ENCODE results near the gene FOXRED1. TPM values are rescaled to one million over a fixed set of nuclear protein-coding genes. Genes with fewer than 3 reads are reported as not detected.

FOXRED1 gene
- total and polyA plus RNA-seq, 2 of the 13 experiments (the other 11 are each of a cell fraction or from before 2014, with no cell fraction given): 29.6 to 42.9 TPM

DNA sequence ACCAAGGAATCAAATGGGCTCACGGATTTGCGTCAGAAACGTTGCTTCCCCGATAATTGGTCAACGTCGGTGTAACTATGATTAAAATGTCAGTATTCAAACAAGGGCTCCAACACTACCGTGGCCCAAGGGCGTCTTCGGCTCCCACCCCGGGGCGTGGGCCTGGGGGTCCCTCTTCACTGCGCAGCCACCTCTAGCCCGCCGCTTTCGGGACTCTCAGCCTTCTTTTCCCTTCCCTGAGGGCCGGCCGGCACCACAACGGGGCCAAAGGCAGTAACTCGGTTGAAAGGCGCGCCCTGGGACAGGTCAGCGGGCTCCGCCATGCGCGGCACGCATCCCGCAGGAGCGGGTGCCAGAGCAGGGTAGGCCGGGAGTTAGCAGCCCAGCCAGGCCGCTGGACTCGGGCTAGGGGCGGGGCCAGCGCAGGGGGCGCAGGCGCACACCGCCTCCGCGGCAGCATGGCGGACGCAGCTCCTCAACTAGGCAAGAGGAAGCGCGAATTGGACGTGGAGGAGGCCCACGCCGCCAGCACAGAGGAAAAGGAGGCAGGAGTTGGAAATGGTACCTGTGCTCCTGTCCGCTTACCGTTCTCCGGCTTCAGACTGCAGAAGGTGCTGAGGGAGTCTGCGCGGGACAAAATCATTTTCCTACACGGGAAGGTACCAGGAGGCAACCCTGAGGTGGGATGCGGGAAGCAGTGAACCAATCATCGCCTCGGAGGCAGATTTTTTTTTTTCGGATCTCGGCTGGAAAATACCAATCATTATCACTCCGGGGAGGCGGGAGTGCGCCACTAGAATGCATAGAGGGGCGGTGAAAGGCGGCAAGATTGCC, 34.9 kb downstream of the FOXRED1 start, which contains the start of gene DCPS (continued):
- no peak for TF ChIP-seq MAF1 (CRISPR knock-in tag; IDR thresholded peaks at IDR 0.05; ENCODE audit: borderline replicate concordance)
- TF ChIP-seq NR2F6 (IDR thresholded peaks at IDR 0.05): no peak
- TF ChIP-seq NR2F6 (CRISPR knock-in tag; IDR thresholded peaks at IDR 0.05): peak; percentile 52; the same call in 1 of the 2 replicates
- TF ChIP-seq, protein P1, sequence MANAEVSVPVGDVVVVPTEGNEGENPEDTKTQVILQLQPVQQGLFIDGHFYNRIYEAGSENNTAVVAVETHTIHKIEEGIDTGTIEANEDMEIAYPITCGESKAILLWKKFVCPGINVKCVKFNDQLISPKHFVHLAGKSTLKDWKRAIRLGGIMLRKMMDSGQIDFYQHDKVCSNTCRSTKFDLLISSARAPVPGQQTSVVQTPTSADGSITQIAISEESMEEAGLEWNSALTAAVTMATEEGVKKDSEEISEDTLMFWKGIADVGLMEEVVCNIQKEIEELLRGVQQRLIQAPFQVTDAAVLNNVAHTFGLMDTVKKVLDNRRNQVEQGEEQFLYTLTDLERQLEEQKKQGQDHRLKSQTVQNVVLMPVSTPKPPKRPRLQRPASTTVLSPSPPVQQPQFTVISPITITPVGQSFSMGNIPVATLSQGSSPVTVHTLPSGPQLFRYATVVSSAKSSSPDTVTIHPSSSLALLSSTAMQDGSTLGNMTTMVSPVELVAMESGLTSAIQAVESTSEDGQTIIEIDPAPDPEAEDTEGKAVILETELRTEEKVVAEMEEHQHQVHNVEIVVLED (CRISPR knock-in tag; IDR thresholded peaks at IDR 0.05; ENCODE audit: borderline replicate concordance): peak; percentile 76
- TF ChIP-seq ZNF34 (CRISPR knock-in tag; IDR thresholded peaks at IDR 0.05; ENCODE audit: borderline replicate concordance): no peak
- TF ChIP-seq, protein P2, sequence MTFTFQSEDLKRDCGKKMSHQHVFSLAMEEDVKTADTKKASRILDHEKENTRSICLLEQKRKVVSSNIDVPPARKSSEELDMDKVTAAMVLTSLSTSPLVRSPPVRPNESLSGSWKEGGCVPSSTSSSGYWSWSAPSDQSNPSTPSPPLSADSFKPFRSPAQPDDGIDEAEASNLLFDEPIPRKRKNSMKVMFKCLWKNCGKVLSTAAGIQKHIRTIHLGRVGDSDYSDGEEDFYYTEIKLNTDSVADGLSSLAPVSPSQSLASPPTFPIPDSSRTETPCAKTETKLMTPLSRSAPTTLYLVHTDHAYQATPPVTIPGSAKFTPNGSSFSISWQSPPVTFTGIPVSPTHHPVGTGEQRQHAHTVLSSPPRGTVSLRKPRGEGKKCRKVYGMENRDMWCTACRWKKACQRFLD (CRISPR knock-in tag; IDR thresholded peaks at IDR 0.05; ENCODE audit: borderline replicate concordance): peak; percentile 89
- peak; percentile 93 for TF ChIP-seq HOXA3 (CRISPR knock-in tag; IDR thresholded peaks at IDR 0.05)
- peak; percentile 95 for TF ChIP-seq ZNF501 (CRISPR knock-in tag; IDR thresholded peaks at IDR 0.05)
- peak; percentile 91 for TF ChIP-seq PHF20 (CRISPR knock-in tag; IDR thresholded peaks at IDR 0.05)
- peak in 1 of 2 experiments; percentile 95; a peak in 3 of 4 replicates for TF ChIP-seq KLF16 (CRISPR knock-in tag; IDR thresholded peaks at IDR 0.05)
- TF ChIP-seq CREB3 (CRISPR knock-in tag; IDR thresholded peaks at IDR 0.05): no peak; the same call in 1 of the 2 replicates
- peak; percentile 90; the same call in 1 of the 2 replicates for TF ChIP-seq GLI4 (CRISPR knock-in tag; IDR thresholded peaks at IDR 0.05; ENCODE audit: borderline replicate concordance)
- peak; percentile 81; the same call in 1 of the 2 replicates for TF ChIP-seq CERS6 (CRISPR knock-in tag; IDR thresholded peaks at IDR 0.05)
- TF ChIP-seq PLSCR1 (CRISPR knock-in tag; IDR thresholded peaks at IDR 0.05; ENCODE audit: borderline replicate concordance): no peak
- TF ChIP-seq, protein P3, sequence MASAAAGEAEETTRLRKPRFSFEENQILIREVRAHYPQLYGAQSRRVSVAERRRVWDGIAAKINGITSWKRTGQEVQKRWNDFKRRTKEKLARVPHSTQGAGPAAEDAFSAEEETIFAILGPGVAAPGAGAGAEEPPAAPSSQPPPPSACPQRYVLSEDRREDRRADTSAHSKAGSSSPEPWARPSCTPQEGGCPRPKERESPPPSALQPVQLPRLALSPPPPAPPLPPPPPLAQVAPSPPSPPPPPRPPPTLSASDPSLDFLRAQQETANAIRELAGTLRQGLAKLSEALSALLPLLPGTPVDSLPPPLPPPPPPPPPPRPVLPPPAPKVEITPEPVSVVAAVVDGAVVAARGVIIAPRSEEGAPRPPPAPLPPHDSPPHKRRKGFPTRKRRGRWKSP (CRISPR knock-in tag; IDR thresholded peaks at IDR 0.05): peak; percentile 78
- TF ChIP-seq, protein P4, sequence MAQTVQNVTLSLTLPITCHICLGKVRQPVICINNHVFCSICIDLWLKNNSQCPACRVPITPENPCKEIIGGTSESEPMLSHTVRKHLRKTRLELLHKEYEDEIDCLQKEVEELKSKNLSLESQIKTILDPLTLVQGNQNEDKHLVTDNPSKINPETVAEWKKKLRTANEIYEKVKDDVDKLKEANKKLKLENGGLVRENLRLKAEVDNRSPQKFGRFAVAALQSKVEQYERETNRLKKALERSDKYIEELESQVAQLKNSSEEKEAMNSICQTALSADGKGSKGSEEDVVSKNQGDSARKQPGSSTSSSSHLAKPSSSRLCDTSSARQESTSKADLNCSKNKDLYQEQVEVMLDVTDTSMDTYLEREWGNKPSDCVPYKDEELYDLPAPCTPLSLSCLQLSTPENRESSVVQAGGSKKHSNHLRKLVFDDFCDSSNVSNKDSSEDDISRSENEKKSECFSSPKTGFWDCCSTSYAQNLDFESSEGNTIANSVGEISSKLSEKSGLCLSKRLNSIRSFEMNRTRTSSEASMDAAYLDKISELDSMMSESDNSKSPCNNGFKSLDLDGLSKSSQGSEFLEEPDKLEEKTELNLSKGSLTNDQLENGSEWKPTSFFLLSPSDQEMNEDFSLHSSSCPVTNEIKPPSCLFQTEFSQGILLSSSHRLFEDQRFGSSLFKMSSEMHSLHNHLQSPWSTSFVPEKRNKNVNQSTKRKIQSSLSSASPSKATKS (CRISPR knock-in tag; IDR thresholded peaks at IDR 0.05): no peak
- no peak; the same call in 1 of the 2 replicates for TF ChIP-seq XBP1 (CRISPR knock-in tag; IDR thresholded peaks at IDR 0.05)
- no peak for TF ChIP-seq SUZ12 (IDR thresholded peaks at IDR 0.05; ENCODE audit: low read depth, low read length)
- TF ChIP-seq KMT2B (CRISPR knock-in tag; IDR thresholded peaks at IDR 0.05): peak; percentile 89
- TF ChIP-seq ZNF296 (CRISPR knock-in tag; conservative IDR thresholded peaks at IDR 0.05): peak; percentile 55; the same call in 1 of the 2 replicates

All from HepG2 (cell line).